Spleen (tissue), 11 donors: Measurements from ENCODE around the gene MX1. TPM values are rescaled to one million over a fixed set of nuclear protein-coding genes. Genes with fewer than 3 reads are reported as not detected.

Experiments
- DNase-seq: peaks from one replicate; pipeline ENCODE4 v3.0.0-alpha.2; 2020
- H3K27ac ChIP-seq, 8 donors: fragments of 200-600 bp; sonication (generic) in 7 of 8; 1 replicate in 4 of 8; 2 replicates in 4 of 8; pipeline versions ENCODE4 v1.5.0 to v1.8.0; 2016 to 2021; ENCODE audit warnings: inconsistent platforms in 4 of 8, mild to moderate bottlenecking in 4 of 8, moderate library complexity in 1 of 8
- H3K27me3 ChIP-seq, 7 donors: fragments of 200-600 bp; sonication (generic) in 6 of 7; replicated peaks in 1 of 7; 1 replicate in 4 of 7; 2 replicates in 3 of 7; pipeline versions ENCODE4 v1.5.0 to v1.8.0; 2016 to 2021; ENCODE audit warnings: inconsistent platforms in 3 of 7, mild to moderate bottlenecking in 1 of 7
- H3K36me3 ChIP-seq, 6 donors: fragments of 200-600 bp; sonication (generic) in 5 of 6; 1 replicate in 4 of 6; 2 replicates in 2 of 6; pipeline versions ENCODE4 v1.5.0 to v1.8.0; 2016 to 2021; ENCODE audit warnings: inconsistent platforms in 2 of 6
- H3K4me1 ChIP-seq, 6 donors: fragments of 200-600 bp; sonication (generic) in 5 of 6; 1 replicate in 3 of 6; 2 replicates in 3 of 6; pipeline versions ENCODE4 v1.5.0 to v1.8.0; 2016 to 2021; ENCODE audit warnings: inconsistent platforms in 3 of 6
- H3K4me3 ChIP-seq, 8 donors: fragments of 200-600 bp; sonication (generic) in 7 of 8; 1 replicate in 4 of 8; 2 replicates in 4 of 8; pipeline versions ENCODE4 v1.5.0 to v1.8.0; 2016 to 2021; ENCODE audit warnings: inconsistent platforms in 4 of 8, mild to moderate bottlenecking in 4 of 8, moderate library complexity in 2 of 8
- H3K9me3 ChIP-seq, 8 donors: fragments of 200-600 bp; sonication (generic) in 7 of 8; 1 replicate in 4 of 8; 2 replicates in 4 of 8; pipeline versions ENCODE4 v1.5.0 to v1.8.0; 2016 to 2021; ENCODE audit warnings: inconsistent platforms in 4 of 8
- POLR2A ChIP-seq, 3 donors: fragments of 450-650 bp; IDR thresholded peaks; one replicate each; pipeline ENCODE4 v1.5.1; 2017; ENCODE audit warnings: antibody characterized with exemption in 3 of 3, mild to moderate bottlenecking in 1 of 3
- POLR2AphosphoS5 ChIP-seq, 3 donors: sonication (generic); formaldehyde crosslinking; IDR thresholded peaks; one replicate each; pipeline ENCODE4 v1.5.1; 2017; ENCODE audit warnings: antibody characterized with exemption in 3 of 3
- WGBS, 5 donors: extraction: QIAGEN DNeasy Blood & Tissue Kit in 3 of 5; methylation state at CpG; one replicate each; pipeline versions ENCODE4 v1.1.5 to v1.1.7; 2013 to 2018; 5-methylcytosine and 5-hydroxymethylcytosine counted together
- intact Hi-C: fragments of 100-400 bp; cut with DNase I; formaldehyde crosslinking; loops from one replicate; pipeline ENCODE4 v1.15.0; 2023; ENCODE audit warnings: low total_unique reads
- polyA plus RNA-seq, 3 donors: library from polyadenylated mRNA; stranded (reverse); fragments of 200-250 nt; gene quantifications; one replicate each; pipeline ENCODE4 v1.2.1, GENCODE V29; 2013
- total RNA-seq, 7 donors: library from RNA; depleted of rRNA in 3 of 7; stranded (reverse); fragments of >200 nt in 3 of 7; fragmentation: NEBNext Ultra II Directional in 4 of 7; extraction: Animal tissue kit (Norgen Biotek cat#: 25700) in 4 of 7; gene quantifications; one replicate each; pipeline versions ENCODE4 v1.1.0 to v1.2.1, GENCODE V29; 2016 to 2021
- TF ChIP-seq, protein P1 (sequence below), 11 experiments: fragments of 200-600 bp in 7 of 11; fragments of 450-650 bp in 4 of 11; sonication (generic) in 4 of 11; IDR thresholded peaks in 8 of 11; conservative IDR thresholded peaks in 3 of 11; 1 replicate in 7 of 11; 2 replicates in 4 of 11; pipeline versions ENCODE4 v1.4.0 to v1.8.0; 2016 to 2021; ENCODE audit warnings: antibody characterized with exemption in 11 of 11, inconsistent platforms in 4 of 11, mild to moderate bottlenecking in 1 of 11
- donor health status: healthy with polysubstance abuse.
- donor health status: DM: no; HTN: no; CAD: no; lungs with moderate emphysema.
- donor health status: DM: no; HTN: no; CAD: no.
- donor health status: Bipolar disorder and iron deficiency.
- donor health status: healthy.
- donor health status: DM: no; HTN: no; CAD: no.
- donor health status: DM: yes; HTN: yes; CAD: no.

MX1 gene
- total and polyA plus RNA-seq, 10 donors = 32.8 to 148 (median 90.1) TPM

DNA sequence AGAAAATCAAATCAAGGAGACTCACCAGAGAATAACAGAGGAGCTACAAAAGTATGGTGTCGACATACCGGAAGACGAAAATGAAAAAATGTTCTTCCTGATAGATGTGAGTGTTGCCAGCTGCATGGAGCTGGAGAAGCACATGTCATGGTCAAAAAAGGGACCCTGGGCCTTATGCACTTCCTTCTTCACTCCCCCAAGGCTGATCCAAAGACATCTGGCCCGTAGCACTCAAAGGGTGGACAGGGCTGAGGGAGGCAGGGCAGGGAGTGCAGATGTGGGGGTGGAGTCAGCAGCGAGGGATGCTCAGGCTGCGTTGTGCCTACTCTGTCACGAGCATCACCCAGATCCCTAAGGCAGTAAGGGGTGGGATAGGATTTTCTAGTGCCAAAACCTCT lies 19.4 kb downstream of the MX1 start:
- no peak overlapping the region for H3K4me3 ChIP-seq
- TF ChIP-seq POLR2AphosphoS5 (IDR thresholded peaks at IDR 0.05) (peak; percentile 62 to 83 (median 79)), POLR2A (IDR thresholded peaks at IDR 0.05) (no peak)
- TF ChIP-seq, protein P1, sequence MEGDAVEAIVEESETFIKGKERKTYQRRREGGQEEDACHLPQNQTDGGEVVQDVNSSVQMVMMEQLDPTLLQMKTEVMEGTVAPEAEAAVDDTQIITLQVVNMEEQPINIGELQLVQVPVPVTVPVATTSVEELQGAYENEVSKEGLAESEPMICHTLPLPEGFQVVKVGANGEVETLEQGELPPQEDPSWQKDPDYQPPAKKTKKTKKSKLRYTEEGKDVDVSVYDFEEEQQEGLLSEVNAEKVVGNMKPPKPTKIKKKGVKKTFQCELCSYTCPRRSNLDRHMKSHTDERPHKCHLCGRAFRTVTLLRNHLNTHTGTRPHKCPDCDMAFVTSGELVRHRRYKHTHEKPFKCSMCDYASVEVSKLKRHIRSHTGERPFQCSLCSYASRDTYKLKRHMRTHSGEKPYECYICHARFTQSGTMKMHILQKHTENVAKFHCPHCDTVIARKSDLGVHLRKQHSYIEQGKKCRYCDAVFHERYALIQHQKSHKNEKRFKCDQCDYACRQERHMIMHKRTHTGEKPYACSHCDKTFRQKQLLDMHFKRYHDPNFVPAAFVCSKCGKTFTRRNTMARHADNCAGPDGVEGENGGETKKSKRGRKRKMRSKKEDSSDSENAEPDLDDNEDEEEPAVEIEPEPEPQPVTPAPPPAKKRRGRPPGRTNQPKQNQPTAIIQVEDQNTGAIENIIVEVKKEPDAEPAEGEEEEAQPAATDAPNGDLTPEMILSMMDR (IDR thresholded peaks at IDR 0.05 in 8 of 11, conservative IDR thresholded peaks at IDR 0.05 in 3 of 11) = no peak
- intact Hi-C loops = no loop called here
- H3K4me1 ChIP-seq = peaks cover 0 to 9% (median 0%) of the 10 kb centered on the region in 6 donors
- peak overlapping the region in 7 of 8 donors; percentile 38 to 77 (median 67) for H3K27ac ChIP-seq
- H3K9me3 ChIP-seq = no peaks in the 10 kb centered on the region
- H3K27me3 ChIP-seq = no peaks in the 10 kb centered on the region
- peaks cover 9 to 100% (median 88%) of the 10 kb centered on the region in 6 donors for H3K36me3 ChIP-seq
- 65 to 83% (median 75%) methylated on average over 7 of the region's 7 CpGs for WGBS, 5 donors
- DNase-seq = peak; percentile 69

GRCh38 chr21:41446586-41446985 lies 20.5 kb downstream of the MX1 start:
- Histone ChIP-seq H3K36me3 (peaks cover 5 to 100% (median 84%) of the 10 kb centered on the region in 6 donors), H3K9me3 (no peaks in the 10 kb centered on the region), H3K27me3 (no peaks in the 10 kb centered on the region), H3K27ac (peak overlapping the region in 4 of 8 donors; percentile 53 to 77 (median 67)), H3K4me3 (no peak overlapping the region), H3K4me1 (peaks cover 0 to 9% (median 0%) of the 10 kb centered on the region in 6 donors)
- intact Hi-C loops = no loop called here
- 71 to 95% (median 94%) methylated on average over 4 of the region's 4 CpGs for WGBS, 5 donors
- no peak for DNase-seq
- TF ChIP-seq POLR2AphosphoS5 (IDR thresholded peaks at IDR 0.05) (no peak), POLR2A (IDR thresholded peaks at IDR 0.05) (no peak)
- TF ChIP-seq, protein P1 (IDR thresholded peaks at IDR 0.05 in 8 of 11, conservative IDR thresholded peaks at IDR 0.05 in 3 of 11) = no peak

- peak; percentile 3 for DNase-seq
- 84 to 97% (median 95%) methylated on average over 2 to 3 of the region's 3 CpGs for WGBS, 5 donors
- Histone ChIP-seq H3K4me3 (no peak overlapping the region), H3K4me1 (peaks cover 0 to 9% (median 0%) of the 10 kb centered on the region in 6 donors), H3K9me3 (no peaks in the 10 kb centered on the region), H3K36me3 (peaks cover 3 to 100% (median 86%) of the 10 kb centered on the region in 6 donors), H3K27ac (peak overlapping the region in 4 of 8 donors; percentile 20 to 77 (median 63)), H3K27me3 (no peaks in the 10 kb centered on the region)
- intact Hi-C loops = no loop called here
- TF ChIP-seq, protein P1 (IDR thresholded peaks at IDR 0.05 in 8 of 11, conservative IDR thresholded peaks at IDR 0.05 in 3 of 11) = no peak
- TF ChIP-seq POLR2AphosphoS5 (IDR thresholded peaks at IDR 0.05) = no peak
These were observed 21.3 kb downstream of the MX1 start for GRCh38 chr21:41447356-41447755.

- no peaks in the 10 kb centered on the region for H3K9me3 ChIP-seq
- no peak overlapping the region for H3K4me3 ChIP-seq
- peak; percentile 34 for DNase-seq
- intact Hi-C loops = no loop called here
- H3K27ac ChIP-seq = no peak overlapping the region
- no peaks in the 10 kb centered on the region for H3K27me3 ChIP-seq
- H3K36me3 ChIP-seq = peaks cover 0 to 100% (median 85%) of the 10 kb centered on the region in 6 donors
- peaks cover 0 to 8% (median 0%) of the 10 kb centered on the region in 6 donors for H3K4me1 ChIP-seq
- TF ChIP-seq, protein P1 (IDR thresholded peaks at IDR 0.05 in 8 of 11, conservative IDR thresholded peaks at IDR 0.05 in 3 of 11) = no peak
- 73 to 93% (median 89%) methylated on average over 5 of the region's 5 CpGs for WGBS, 5 donors
These were observed 23.6 kb downstream of the MX1 start for GRCh38 chr21:41449613-41450012.
